WI38 (cell line): Measurements from ENCODE around the gene NETO2.

Source experiments
- H3K4me3 ChIP-seq: 2 replicates; pipeline ENCODE4 v1.5.1; 2011; ENCODE audit warnings: low read depth, mild to moderate bottlenecking, control low read depth, low read length
- CTCF ChIP-seq: IDR thresholded peaks from 2 replicates; pipeline ENCODE4 v1.5.1; 2012; ENCODE audit warnings: low read depth, mild to moderate bottlenecking, control low read depth, low read length

The NETO2 gene

GRCh38 chr16:47054306-47054705, 89.4 kb downstream of the NETO2 start:
- TF ChIP-seq CTCF: no peak
- no peak overlapping the region for H3K4me3 ChIP-seq

GRCh38 chr16:47053895-47054294, 89.8 kb downstream of the NETO2 start:
- TF ChIP-seq CTCF: no peak
- no peak overlapping the region for H3K4me3 ChIP-seq

DNA sequence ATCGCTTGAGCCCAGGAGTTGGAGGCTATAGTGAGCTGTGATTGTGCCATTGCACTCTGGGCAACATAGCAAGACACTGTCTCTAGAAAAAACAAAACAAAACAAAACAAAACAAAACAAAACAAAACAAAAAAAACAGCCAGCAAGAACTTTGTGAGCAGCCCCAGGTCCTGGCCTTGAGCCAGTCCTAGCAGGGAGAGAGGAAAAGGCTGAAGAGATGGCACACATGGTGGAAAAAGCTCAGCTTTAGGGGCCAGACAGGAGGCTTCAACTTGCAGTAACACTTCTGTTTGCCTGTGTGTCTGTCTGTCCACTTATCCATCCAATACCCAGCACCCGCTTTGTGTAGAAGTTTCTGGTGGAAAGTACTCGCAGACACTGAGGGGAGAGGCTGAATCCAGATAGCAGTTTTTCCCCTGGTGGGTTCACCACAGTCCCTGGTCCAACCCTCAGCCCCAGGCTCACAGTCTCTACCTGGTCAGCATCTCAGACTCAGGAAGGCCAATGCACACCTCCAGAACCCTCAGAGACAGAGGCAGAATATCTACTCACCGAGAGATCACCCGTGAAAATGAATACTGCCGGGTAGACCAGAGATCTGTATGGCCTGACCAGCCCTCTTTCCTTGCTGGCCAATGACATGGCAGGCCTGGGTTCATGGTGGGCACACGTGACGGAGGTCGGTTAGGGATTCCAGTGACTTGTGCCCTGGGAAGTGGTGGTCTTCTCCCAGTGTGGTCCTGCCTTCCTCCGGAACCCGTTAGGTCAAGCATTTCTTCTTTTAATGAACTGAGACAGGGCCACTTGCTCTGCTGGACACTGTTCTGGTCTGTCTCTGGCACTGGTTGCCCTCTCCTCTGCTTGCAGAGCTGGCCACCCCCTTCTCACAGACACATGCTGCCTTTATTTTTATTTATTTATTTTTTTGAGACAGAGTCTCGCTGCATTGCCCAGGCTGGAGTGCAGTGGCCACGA, 90.8 kb downstream of the NETO2 start:
- no peak overlapping the region for H3K4me3 ChIP-seq
- no peak for TF ChIP-seq CTCF

- no peak overlapping the region for H3K4me3 ChIP-seq
- no peak for TF ChIP-seq CTCF
These were observed 92.7 kb downstream of the NETO2 start for GRCh38 chr16:47051031-47051430.

GRCh38 chr16:47049901-47050583, 93.7 kb downstream of the NETO2 start:
- TF ChIP-seq CTCF: no peak
- no peak overlapping the region for H3K4me3 ChIP-seq

DNA sequence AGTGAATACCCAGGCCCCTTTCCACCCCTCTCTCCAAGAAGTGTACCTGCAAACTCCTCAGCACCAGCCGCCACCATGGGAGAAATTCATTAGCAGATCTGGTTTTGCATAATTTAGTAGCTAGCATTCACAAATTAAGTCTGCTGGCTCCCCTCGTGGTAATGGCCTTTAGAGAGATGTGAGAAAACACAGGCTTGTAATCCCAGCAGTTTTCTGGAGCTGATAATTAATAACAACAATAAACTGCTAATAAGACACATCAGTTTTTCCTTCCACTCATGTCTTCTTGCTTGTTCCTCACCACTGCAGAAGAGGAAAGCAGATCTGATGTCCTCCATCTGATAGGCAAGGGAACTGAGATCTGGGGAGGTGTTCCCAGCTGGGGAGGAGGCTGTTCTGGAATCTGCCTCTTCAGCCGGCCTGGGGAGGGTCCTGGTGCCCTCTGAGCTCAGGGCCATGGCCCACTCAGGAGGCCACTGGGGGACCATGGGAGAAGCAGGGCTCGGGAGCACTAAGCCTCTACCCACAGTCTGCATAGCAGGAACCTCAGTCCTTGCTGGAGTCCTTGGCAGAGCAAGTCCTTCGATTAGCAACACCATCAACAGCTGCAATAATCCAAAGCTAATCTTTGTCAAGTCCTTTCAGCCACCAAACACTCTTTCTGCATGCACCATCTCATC, 96.1 kb downstream of the NETO2 start:
- TF ChIP-seq CTCF: no peak

More for the DNA sequence above, 96.1 kb downstream of the NETO2 start:
- no peak overlapping the region for H3K4me3 ChIP-seq
